Urinary bladder (tissue), 4 donors: Measurements from ENCODE around the gene WASF3. TPM values are rescaled to one million over a fixed set of nuclear protein-coding genes. Genes with fewer than 3 reads are reported as not detected.

Experiments used
- DNase-seq: peaks from one replicate; pipeline ENCODE4 v3.0.0-alpha.2; 2015; ENCODE audit errors: extremely low spot score
- H3K27ac ChIP-seq: one replicate; pipeline ENCODE4 v1.5.1; 2013; ENCODE audit warnings: low read depth, mild to moderate bottlenecking, moderate library complexity
- H3K36me3 ChIP-seq: one replicate; pipeline ENCODE4 v1.6.1; 2013; ENCODE audit warnings: mild to moderate bottlenecking, moderate library complexity; ENCODE audit not compliant: insufficient read depth
- H3K4me1 ChIP-seq: one replicate; pipeline ENCODE4 v1.6.1; 2013; ENCODE audit warnings: mild to moderate bottlenecking, moderate library complexity; ENCODE audit not compliant: insufficient read depth
- H3K4me3 ChIP-seq: one replicate; pipeline ENCODE4 v1.5.1; 2013; ENCODE audit warnings: low read depth, low read length
- WGBS: extraction: QIAGEN DNeasy Blood & Tissue Kit; methylation state at CpG from one replicate; pipeline ENCODE4 v1.1.7; 2013; 5-methylcytosine and 5-hydroxymethylcytosine counted together
- polyA plus RNA-seq: library from polyadenylated mRNA; stranded (reverse); fragments of 200-250 nt; gene quantifications from one replicate; pipeline ENCODE4 v1.2.3, GENCODE V29; 2013
- total RNA-seq: library from RNA; depleted of rRNA; stranded (reverse); fragments of >200 nt; gene quantifications from one replicate; pipeline ENCODE4 v1.2.3, GENCODE V29; 2014
- donor health status: healthy with polysubstance abuse.
- donor health status: healthy.

Gene WASF3
- total and polyA plus RNA-seq, 2 donors = 9.0 to 13.6 TPM

- Histone ChIP-seq H3K4me3 (no peak overlapping the region), H3K27ac (no peak overlapping the region), H3K4me1 (no peaks in the 10 kb centered on the region), H3K36me3 (no peaks in the 10 kb centered on the region)
- no peak for DNase-seq
Observed at GRCh38 chr13:26587251-26587650, 29.8 kb downstream of the WASF3 start.

- Histone ChIP-seq H3K36me3 (no peaks in the 10 kb centered on the region), H3K4me1 (no peaks in the 10 kb centered on the region), H3K4me3 (no peak overlapping the region), H3K27ac (no peak overlapping the region)
- no peak for DNase-seq
- 85% methylated on average over 1 of the region's 1 CpG for WGBS
Observed at GRCh38 chr13:26589226-26589625, 31.7 kb downstream of the WASF3 start.

- no peak for DNase-seq
- H3K4me3 ChIP-seq = no peak overlapping the region
- 58% methylated on average over 1 of the region's 1 CpG for WGBS
- H3K36me3 ChIP-seq = no peaks in the 10 kb centered on the region
- no peaks in the 10 kb centered on the region for H3K4me1 ChIP-seq
- no peak overlapping the region for H3K27ac ChIP-seq
Observed at GRCh38 chr13:26589754-26590153, 32.3 kb downstream of the WASF3 start.

- H3K36me3 ChIP-seq = no peaks in the 10 kb centered on the region
- no peaks in the 10 kb centered on the region for H3K4me1 ChIP-seq
- H3K27ac ChIP-seq = no peak overlapping the region
- WGBS = 85% methylated on average over 2 of the region's 2 CpGs
- DNase-seq = no peak
- H3K4me3 ChIP-seq = no peak overlapping the region
Observed at GRCh38 chr13:26590379-26590778, 32.9 kb downstream of the WASF3 start.

GRCh38 chr13:26590951-26591350 lies 33.5 kb downstream of the WASF3 start:
- H3K27ac ChIP-seq = no peak overlapping the region
- H3K4me1 ChIP-seq = no peaks in the 10 kb centered on the region
- no peak for DNase-seq
- no peak overlapping the region for H3K4me3 ChIP-seq
- H3K36me3 ChIP-seq = no peaks in the 10 kb centered on the region
- WGBS = 63% methylated on average over 4 of the region's 4 CpGs

GRCh38 chr13:26591672-26592071 lies 34.2 kb downstream of the WASF3 start:
- H3K27ac ChIP-seq = no peak overlapping the region

GRCh38 chr13:26593661-26594060 lies 36.2 kb downstream of the WASF3 start:
- Histone ChIP-seq H3K36me3 (no peaks in the 10 kb centered on the region), H3K4me3 (no peak overlapping the region), H3K27ac (no peak overlapping the region), H3K4me1 (no peaks in the 10 kb centered on the region)
- no peak for DNase-seq
- 86% methylated on average over 1 of the region's 1 CpG for WGBS

More at GRCh38 chr13:26591672-26592071, 34.2 kb downstream of the WASF3 start:
- Histone ChIP-seq H3K36me3 (no peaks in the 10 kb centered on the region), H3K4me1 (no peaks in the 10 kb centered on the region), H3K4me3 (no peak overlapping the region)
- 87% methylated on average over 7 of the region's 7 CpGs for WGBS
- DNase-seq = no peak

GRCh38 chr13:26594363-26594762 lies 36.9 kb downstream of the WASF3 start:
- H3K4me3 ChIP-seq = no peak overlapping the region
- no peak for DNase-seq
- WGBS = 84% methylated on average over 8 of the region's 8 CpGs
- H3K4me1 ChIP-seq = no peaks in the 10 kb centered on the region
- H3K27ac ChIP-seq = no peak overlapping the region
- H3K36me3 ChIP-seq = no peaks in the 10 kb centered on the region

GRCh38 chr13:26596458-26596857 lies 39.0 kb downstream of the WASF3 start:
- Histone ChIP-seq H3K4me3 (no peak overlapping the region), H3K36me3 (no peaks in the 10 kb centered on the region), H3K4me1 (no peaks in the 10 kb centered on the region), H3K27ac (no peak overlapping the region)
- no peak for DNase-seq
- WGBS = 97% methylated on average over 2 of the region's 2 CpGs

- H3K4me1 ChIP-seq = no peaks in the 10 kb centered on the region
- H3K4me3 ChIP-seq = no peak overlapping the region
- DNase-seq = no peak
- H3K36me3 ChIP-seq = no peaks in the 10 kb centered on the region
- 96% methylated on average over 1 of the region's 1 CpG for WGBS
- H3K27ac ChIP-seq = no peak overlapping the region
Observed at GRCh38 chr13:26599403-26599802, 41.9 kb downstream of the WASF3 start.

- Histone ChIP-seq H3K36me3 (no peaks in the 10 kb centered on the region), H3K4me3 (no peak overlapping the region), H3K27ac (no peak overlapping the region), H3K4me1 (no peaks in the 10 kb centered on the region)
- 76% methylated on average over 1 of the region's 1 CpG for WGBS
- DNase-seq = no peak
Observed at GRCh38 chr13:26599860-26600259, 42.4 kb downstream of the WASF3 start.

GRCh38 chr13:26600343-26600742 lies 42.9 kb downstream of the WASF3 start:
- DNase-seq = no peak
- no peak overlapping the region for H3K4me3 ChIP-seq
- H3K36me3 ChIP-seq = no peaks in the 10 kb centered on the region
- H3K27ac ChIP-seq = no peak overlapping the region
- WGBS = 54% methylated on average over 1 of the region's 1 CpG
- H3K4me1 ChIP-seq = no peaks in the 10 kb centered on the region

GRCh38 chr13:26601669-26602068 lies 44.2 kb downstream of the WASF3 start:
- H3K36me3 ChIP-seq = no peaks in the 10 kb centered on the region
- H3K4me3 ChIP-seq = no peak overlapping the region
- H3K27ac ChIP-seq = no peak overlapping the region
- WGBS = 29% methylated on average over 2 of the region's 2 CpGs
- H3K4me1 ChIP-seq = no peaks in the 10 kb centered on the region
- no peak for DNase-seq

GRCh38 chr13:26602783-26603182 lies 45.3 kb downstream of the WASF3 start:
- DNase-seq = no peak
- no peaks in the 10 kb centered on the region for H3K36me3 ChIP-seq
- H3K27ac ChIP-seq = no peak overlapping the region
- no peak overlapping the region for H3K4me3 ChIP-seq
- H3K4me1 ChIP-seq = no peaks in the 10 kb centered on the region
- 88% methylated on average over 3 of the region's 3 CpGs for WGBS
